Activated naive CD4-positive, alpha-beta T cell treated with anti-CD3 and anti-CD28 coated beads, Interleukin-2, amount 50 U/mL, for 16 hours (primary cell): ENCODE results near the gene GRIN1.
A peak's percentile ranks its signal among the peaks of the same experiment; 100 is the strongest.
"Not testable (repeated sequence)": the region's sequence is repeated elsewhere in the genome, so short reads cannot be mapped to it uniquely, and the experiment has no call there.

Experiments used
- DNase-seq: peaks from one replicate; pipeline ENCODE4 v3.0.0-alpha.2; 2020

The GRIN1 gene

DNA sequence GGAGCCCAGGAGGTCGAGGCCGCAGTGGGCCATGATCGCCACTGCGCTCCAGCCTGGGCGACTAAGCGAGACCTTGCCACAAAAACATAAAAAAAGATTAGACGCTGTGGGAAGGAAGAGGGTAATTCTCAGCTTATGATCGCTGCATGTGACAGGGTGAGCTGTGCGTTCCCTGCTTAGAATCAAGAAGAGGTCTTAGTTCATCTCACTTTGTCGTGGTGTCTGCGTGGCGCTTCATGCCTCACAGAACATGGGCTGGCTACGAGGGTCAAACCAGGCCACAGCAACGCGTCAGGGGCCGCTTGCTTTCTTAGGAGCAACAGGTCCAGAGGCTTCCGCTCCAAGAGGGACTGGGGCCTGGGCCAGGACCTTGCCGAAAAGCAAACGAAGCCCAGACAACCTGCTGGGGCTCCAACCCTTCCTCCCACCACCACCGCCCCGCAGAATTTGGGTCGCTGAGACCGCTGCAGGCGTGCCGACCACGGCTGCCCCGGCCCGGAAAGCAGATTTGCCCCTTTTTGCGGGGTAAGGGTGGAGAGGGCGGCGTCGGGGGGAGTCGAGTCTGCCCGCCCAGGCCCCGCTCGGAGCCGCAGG is 10.0 kb upstream of the GRIN1 start:
- no peak for DNase-seq

GRCh38 chr9:137129456-137130175 is 9.3 kb upstream of the GRIN1 start:
- peak; percentile 93 for DNase-seq

GRCh38 chr9:137130176-137130755 is 8.7 kb upstream of the GRIN1 start:
- DNase-seq, result no peak

GRCh38 chr9:137134191-137134590 is 4.8 kb upstream of the GRIN1 start:
- DNase-seq, result no peak

- not testable (repeated sequence) for DNase-seq
Observed at GRCh38 chr9:137135154-137135553, 3.8 kb upstream of the GRIN1 start.

DNA sequence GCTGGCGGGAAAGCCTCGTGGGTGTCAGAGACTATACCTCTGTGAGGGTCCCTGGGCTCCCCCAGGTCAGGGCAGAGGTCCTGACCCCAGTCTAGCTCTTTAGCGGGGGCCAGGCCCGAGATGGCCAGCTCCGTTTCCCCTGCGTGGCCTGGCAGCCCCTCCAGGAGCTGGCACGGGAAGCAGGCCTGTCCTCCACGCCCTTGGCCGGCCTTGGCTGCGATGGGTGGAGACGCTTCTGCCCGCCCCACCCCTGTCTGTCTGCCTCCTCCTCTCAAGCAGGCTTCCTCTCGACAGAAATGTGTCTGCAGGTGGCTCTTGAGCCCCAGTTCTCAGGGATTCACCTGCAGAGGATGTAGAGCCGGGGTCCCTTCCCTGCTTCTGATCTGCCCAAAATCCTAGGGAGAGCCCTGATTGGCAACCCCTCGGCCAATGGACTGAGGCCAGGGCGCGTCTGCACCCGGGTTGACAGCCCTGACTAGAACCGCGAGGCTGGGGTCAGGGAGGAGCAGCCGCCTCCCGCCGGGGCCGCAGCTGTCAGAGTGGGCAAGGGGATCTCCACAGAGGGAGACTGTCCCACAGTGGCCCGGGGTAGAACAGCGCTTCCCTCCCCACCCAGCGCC is 2.6 kb upstream of the GRIN1 start:
- DNase-seq, result no peak

DNA sequence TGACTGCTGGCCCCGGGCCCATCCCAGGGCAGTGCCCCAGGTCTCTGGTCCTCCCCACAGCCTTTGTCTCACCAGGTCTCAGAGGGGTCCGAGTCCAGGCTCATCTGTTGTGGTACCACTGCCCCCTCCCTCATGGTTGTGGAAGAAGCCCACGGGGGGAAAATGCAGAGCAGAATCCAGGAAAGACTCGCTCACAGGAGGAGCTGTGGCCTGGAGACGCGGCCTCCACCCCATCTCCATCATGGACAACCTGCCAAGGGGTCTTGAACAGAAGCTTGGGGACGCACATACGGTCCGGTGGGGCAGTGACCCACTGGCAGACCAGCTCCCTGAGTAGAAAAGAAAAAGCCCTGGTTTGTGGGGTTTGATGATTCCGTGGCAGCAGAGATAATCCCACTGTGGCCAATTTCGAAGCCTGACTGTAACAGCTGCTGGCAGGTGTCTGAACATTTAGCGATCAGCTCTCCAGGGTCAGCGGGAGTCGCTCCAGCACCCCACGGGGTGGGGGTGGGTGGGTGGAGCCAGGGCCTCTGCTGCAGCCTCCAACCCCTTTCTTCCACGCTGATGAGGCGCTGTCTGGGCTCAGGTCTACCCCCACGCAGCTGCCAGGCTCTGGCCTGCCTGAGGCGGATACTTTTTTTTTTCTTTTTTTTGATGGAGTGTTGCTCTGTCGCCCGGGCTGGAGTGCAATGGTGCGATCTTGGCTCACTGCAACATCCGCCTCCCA is 1.9 kb upstream of the GRIN1 start:
- DNase-seq, result no peak

DNA sequence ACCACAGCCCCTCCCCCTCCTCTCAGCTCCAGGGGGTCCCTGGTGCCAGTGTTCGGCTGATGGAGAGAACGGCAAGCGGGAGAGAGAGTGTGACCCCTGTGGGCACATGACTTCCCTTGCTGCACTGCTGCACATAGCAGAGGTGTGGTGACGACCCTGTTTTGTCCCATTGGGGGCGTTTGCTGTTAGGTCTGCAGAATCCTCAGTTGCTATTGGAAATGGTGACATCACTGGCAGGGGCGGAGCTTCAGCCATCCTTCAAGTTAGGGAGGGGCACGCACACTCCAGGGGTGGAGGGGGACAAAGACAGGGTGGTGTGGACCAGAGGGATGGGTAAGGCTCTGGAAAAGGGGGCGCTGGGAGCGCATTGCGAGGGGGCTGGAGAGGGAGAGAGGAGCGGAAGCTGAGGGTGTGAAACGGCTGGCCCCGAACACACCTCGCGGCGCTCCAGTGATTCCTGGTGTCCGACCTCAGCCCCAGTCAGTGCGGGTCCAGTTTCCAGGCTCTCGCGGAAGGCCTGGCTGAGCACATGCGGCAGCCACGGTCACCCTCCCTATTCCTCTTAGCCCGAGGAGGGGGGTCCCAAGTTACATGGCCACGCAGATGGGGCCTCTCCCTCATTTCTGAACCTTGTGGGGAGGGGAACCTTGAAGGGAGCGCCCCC is 764 bp upstream of the GRIN1 start:
- DNase-seq, result no peak

DNA sequence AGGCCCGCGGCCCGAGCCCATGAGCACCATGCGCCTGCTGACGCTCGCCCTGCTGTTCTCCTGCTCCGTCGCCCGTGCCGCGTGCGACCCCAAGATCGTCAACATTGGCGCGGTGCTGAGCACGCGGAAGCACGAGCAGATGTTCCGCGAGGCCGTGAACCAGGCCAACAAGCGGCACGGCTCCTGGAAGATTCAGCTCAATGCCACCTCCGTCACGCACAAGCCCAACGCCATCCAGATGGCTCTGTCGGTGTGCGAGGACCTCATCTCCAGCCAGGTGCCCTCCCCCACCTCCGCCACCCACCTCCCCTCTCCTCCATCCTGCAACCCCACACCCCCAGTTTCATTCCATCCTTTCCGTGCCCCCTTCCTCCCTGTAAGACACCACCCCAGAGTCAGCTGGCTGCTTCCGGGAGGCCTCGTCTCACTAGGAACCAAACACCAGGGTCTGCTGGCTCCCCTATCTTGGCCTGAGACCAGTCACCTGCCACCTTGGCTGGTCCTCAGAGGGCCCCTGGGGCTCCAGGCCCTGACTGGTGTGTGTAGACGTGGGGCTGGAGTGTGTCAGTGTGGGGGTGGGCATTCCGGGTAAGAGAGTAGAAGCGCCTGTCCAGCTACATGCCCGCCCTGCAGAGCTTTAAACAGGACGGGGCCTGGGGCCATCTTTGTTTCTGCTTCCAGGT is 655 bp downstream of the GRIN1 start:
- no peak for DNase-seq

- no peak for DNase-seq
Observed at GRCh38 chr9:137140151-137141012, 1.4 kb downstream of the GRIN1 start.

- no peak for DNase-seq
Observed at GRCh38 chr9:137141050-137141810, 2.3 kb downstream of the GRIN1 start.

- no peak for DNase-seq
Observed at GRCh38 chr9:137141976-137142936, 3.3 kb downstream of the GRIN1 start.

GRCh38 chr9:137143459-137143858 is 4.5 kb downstream of the GRIN1 start:
- DNase-seq, result no peak

DNA sequence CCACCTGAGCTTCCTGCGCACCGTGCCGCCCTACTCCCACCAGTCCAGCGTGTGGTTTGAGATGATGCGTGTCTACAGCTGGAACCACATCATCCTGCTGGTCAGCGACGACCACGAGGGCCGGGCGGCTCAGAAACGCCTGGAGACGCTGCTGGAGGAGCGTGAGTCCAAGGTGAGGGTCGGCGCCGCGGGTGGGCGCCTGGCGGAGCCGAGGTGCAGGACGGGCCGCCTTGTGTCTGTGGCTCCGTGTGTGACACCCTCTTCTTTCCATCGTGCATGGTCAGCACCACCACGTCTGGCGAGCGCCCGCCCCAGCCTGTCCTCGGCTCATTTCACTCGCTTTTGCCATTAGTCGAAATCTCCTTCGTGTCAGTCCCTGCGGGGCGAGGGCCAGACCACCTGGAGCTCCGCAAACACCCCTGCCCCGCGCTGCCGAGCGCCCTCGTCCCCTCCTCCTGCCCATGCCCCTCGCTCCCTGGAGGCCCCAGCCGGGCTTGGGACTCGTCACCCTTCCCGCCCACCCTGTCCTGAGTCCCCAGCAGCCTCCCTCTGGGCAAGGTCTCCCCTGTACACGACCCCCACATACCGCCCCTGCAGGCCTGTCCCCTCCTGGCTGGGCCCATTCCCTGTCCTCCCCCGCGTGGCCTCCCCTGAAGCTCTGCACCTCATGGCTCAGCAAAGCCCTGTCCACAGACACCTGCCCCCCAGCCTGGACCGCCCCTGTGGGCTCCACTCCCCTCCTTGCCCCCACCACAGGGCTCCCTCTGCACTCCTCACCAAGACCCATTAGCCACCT is 7.0 kb downstream of the GRIN1 start:
- DNase-seq, result no peak

DNA sequence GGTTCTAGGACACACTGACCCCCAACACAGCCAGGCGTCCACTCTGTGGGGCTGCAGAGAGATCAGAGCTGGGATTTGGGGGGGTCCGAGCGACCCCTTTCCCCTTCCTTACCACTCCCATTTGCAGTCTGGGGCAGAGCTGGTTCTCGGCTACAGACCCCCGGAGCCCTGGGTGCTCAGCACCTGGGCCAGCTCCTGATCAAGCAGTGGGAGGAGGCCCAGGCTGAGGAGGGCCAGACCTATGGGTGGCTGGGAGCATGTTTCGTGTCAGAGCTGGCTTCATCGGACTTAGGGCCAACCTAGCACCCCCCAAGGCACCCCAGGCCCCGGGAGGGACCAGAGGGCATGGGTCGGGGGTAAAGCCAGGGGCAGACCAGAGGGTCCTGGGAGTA is 7.6 kb downstream of the GRIN1 start:
- DNase-seq, result no peak

GRCh38 chr9:137147091-137147792 is 8.3 kb downstream of the GRIN1 start:
- no peak for DNase-seq

GRCh38 chr9:137147793-137148160 is 8.8 kb downstream of the GRIN1 start:
- DNase-seq, result no peak

GRCh38 chr9:137148242-137148641 is 9.3 kb downstream of the GRIN1 start:
- no peak for DNase-seq
